Coronary artery (tissue), 2 donors: ENCODE measurements around the gene ABLIM2.

Source experiments
- DNase-seq: peaks from one replicate; pipeline ENCODE4 v3.0.0-alpha.2; 2017; ENCODE audit warnings: low spot score
- H3K27ac ChIP-seq, 2 donors: fragments of 200-600 bp; sonication (generic); one replicate each; pipeline ENCODE4 v1.5.1; 2016 to 2019
- H3K4me3 ChIP-seq: fragments of 200-600 bp; sonication (generic); 2 replicates; pipeline ENCODE4 v1.5.1; 2016; ENCODE audit warnings: mild to moderate bottlenecking, moderate library complexity
- TF ChIP-seq, protein P1 (sequence below): fragments of 200-600 bp; sonication (generic); IDR thresholded peaks from one replicate; pipeline ENCODE4 v1.5.1; 2019; ENCODE audit warnings: antibody characterized with exemption

The ABLIM2 gene

DNA sequence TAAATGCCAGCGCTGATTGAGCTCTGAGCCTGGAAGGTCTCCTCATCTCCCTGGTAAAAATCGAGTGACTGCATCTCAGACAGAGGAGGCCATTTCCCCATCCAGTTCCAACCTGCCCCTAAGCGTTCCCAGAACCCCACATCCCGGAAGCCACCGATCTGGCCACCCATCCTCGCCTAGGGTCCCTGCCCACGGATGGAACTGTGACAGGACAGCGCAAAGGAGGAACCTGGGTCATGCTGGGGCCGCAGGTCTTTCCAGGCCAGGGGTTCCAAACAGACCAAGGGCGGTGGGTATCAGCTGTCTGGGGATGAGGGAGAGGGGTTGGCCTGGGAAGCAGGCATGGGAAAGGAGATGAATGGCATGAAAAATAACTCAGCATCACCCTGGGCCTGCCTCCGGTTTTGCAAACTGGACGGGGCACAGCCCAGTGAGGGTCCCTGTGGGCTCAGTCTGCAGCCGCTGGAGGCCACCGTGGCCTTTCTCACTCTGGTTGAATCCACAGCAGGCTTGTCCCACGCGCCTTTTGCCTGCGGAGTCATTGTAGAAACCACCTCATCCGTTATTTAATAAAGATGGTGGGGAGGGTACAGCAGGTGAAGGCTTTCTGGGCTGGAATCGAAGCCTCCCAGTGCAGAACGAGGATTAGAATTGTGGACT lies 49.1 kb downstream of the ABLIM2 start:
- TF ChIP-seq, protein P1, sequence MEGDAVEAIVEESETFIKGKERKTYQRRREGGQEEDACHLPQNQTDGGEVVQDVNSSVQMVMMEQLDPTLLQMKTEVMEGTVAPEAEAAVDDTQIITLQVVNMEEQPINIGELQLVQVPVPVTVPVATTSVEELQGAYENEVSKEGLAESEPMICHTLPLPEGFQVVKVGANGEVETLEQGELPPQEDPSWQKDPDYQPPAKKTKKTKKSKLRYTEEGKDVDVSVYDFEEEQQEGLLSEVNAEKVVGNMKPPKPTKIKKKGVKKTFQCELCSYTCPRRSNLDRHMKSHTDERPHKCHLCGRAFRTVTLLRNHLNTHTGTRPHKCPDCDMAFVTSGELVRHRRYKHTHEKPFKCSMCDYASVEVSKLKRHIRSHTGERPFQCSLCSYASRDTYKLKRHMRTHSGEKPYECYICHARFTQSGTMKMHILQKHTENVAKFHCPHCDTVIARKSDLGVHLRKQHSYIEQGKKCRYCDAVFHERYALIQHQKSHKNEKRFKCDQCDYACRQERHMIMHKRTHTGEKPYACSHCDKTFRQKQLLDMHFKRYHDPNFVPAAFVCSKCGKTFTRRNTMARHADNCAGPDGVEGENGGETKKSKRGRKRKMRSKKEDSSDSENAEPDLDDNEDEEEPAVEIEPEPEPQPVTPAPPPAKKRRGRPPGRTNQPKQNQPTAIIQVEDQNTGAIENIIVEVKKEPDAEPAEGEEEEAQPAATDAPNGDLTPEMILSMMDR: no peak
- no peak for DNase-seq
- Histone ChIP-seq H3K4me3 (no peak overlapping the region), H3K27ac (no peak overlapping the region)

DNA sequence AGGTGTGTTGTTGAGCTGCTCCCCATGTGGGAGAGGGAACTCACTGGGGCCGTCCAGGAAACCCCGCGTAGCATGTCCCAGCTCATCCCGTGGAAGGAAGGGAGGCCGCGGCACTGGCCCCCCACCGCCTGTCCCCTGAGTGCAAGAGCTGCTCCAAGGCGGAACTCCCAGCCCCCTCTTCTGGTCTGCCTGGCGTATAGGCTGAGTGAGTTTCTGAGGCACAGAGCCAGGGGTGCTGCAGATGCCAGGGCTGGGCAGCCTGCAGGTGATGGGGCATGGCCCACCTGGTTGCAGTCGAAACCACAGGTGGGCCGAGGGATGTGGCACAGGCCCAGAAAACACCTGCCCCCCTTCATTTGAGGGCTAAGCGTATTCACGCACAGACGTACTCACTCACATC lies 49.6 kb downstream of the ABLIM2 start:
- TF ChIP-seq, protein P1: no peak
- Histone ChIP-seq H3K4me3 (no peak overlapping the region), H3K27ac (no peak overlapping the region)
- no peak for DNase-seq

GRCh38 chr4:8108261-8108660 lies 50.4 kb downstream of the ABLIM2 start:
- no peak overlapping the region for H3K4me3 ChIP-seq
- no peak overlapping the region for H3K27ac ChIP-seq
- no peak for DNase-seq
- TF ChIP-seq, protein P1: no peak

DNA sequence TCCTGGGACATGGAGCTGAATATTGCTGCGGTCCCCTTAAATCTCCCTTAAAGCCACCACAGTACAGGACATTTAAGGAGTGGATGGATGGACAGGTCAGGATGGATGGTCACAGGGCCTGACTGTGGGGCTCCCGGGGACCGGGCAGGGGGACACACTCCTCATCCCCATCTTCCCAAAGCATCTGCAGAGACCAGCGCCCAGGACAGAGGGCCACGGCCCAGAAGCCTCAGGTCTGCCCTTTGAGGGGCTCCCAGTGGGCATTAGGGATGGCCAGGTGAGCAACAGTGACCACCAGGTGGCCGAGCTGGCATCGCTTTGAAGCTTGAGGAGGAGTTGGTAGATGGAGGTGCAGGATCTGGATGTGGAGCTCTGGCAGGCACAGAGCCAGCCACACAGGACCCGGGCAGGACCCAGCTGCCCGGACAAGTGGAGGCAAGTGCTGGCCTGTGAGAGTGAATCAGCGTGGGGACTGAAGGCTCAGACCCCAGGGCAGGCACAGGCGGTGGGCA lies 51.4 kb downstream of the ABLIM2 start:
- TF ChIP-seq, protein P1: no peak
- Histone ChIP-seq H3K27ac (no peak overlapping the region), H3K4me3 (no peak overlapping the region)
- DNase-seq: no peak

GRCh38 chr4:8106451-8107025 lies 52.1 kb downstream of the ABLIM2 start:
- TF ChIP-seq, protein P1: no peak
- no peak for DNase-seq
- H3K4me3 ChIP-seq: no peak overlapping the region
- H3K27ac ChIP-seq: no peak overlapping the region

- H3K4me3 ChIP-seq: no peak overlapping the region
- H3K27ac ChIP-seq: no peak overlapping the region
- no peak for DNase-seq
- TF ChIP-seq, protein P1: no peak
Observed at GRCh38 chr4:8105306-8106100, 53.1 kb downstream of the ABLIM2 start.
